Mesenchymal stem cell (in vitro differentiated cells and primary cell): ENCODE measurements around the gene CSTPP1.

ENCODE experiments used
- DNase-seq: peaks from one replicate; pipeline ENCODE4 v3.0.0-alpha.2; 2013
- H2AFZ ChIP-seq: one replicate; pipeline ENCODE4 v1.6.1; 2013; ENCODE audit warnings: low read depth, mild to moderate bottlenecking, control low read depth, inconsistent platforms, low read length, moderate library complexity
- H2AK5ac ChIP-seq: 2 replicates; pipeline ENCODE4 v1.6.1; 2013; ENCODE audit warnings: low read length, moderate library complexity, mild to moderate bottlenecking, inconsistent platforms; ENCODE audit not compliant: severe bottlenecking
- H2BK120ac ChIP-seq: one replicate; pipeline ENCODE4 v1.6.1; 2013; ENCODE audit warnings: low read depth, mild to moderate bottlenecking, inconsistent platforms, low read length, moderate library complexity
- H2BK12ac ChIP-seq, 2 experiments: one replicate each; pipeline ENCODE4 v1.6.1; 2013; ENCODE audit warnings: inconsistent platforms in 2 of 2, low read length in 2 of 2, mild to moderate bottlenecking in 2 of 2, moderate library complexity in 2 of 2, control low read depth in 1 of 2
- H2BK15ac ChIP-seq: one replicate; pipeline ENCODE4 v1.6.1; 2013; ENCODE audit warnings: mild to moderate bottlenecking, low read depth, inconsistent platforms; ENCODE audit not compliant: poor library complexity, severe bottlenecking
- H2BK5ac ChIP-seq: 2 replicates; pipeline ENCODE4 v1.6.1; 2013; ENCODE audit warnings: low read depth, mild to moderate bottlenecking, low read length, control low read depth, inconsistent platforms; ENCODE audit not compliant: poor library complexity, severe bottlenecking
- H3K14ac ChIP-seq, 2 experiments: one replicate each; pipeline ENCODE4 v1.6.1; 2013; ENCODE audit warnings: inconsistent platforms in 2 of 2, low read length in 2 of 2, control low read depth in 1 of 2, mild to moderate bottlenecking in 1 of 2, moderate library complexity in 1 of 2
- H3K18ac ChIP-seq, 2 experiments: one replicate each; pipeline ENCODE4 v1.6.1; 2013; ENCODE audit warnings: inconsistent platforms in 2 of 2, low read length in 2 of 2, control low read depth in 1 of 2, low read depth in 1 of 2, mild to moderate bottlenecking in 1 of 2
- H3K23ac ChIP-seq, 2 experiments: one replicate each; pipeline ENCODE4 v1.6.1; 2013; ENCODE audit warnings: inconsistent platforms in 2 of 2, low read length in 2 of 2, mild to moderate bottlenecking in 2 of 2, moderate library complexity in 2 of 2, control low read depth in 1 of 2
- H3K27ac ChIP-seq: 2 replicates; pipeline ENCODE4 v1.5.1; 2013; ENCODE audit warnings: mild to moderate bottlenecking, moderate library complexity, low read length, control low read depth, inconsistent platforms; ENCODE audit not compliant: poor library complexity, severe bottlenecking
- H3K27me3 ChIP-seq, 2 experiments: 2 replicates each; pipeline versions ENCODE4 v1.6.1 to v1.7.0; 2013; ENCODE audit warnings: low read length in 2 of 2, mild to moderate bottlenecking in 2 of 2, moderate library complexity in 2 of 2, control low read depth in 1 of 2, inconsistent platforms in 1 of 2; ENCODE audit not compliant: control insufficient read depth in 1 of 2, insufficient read depth in 1 of 2
- H3K36me3 ChIP-seq, 2 experiments: 2 replicates each; pipeline versions ENCODE4 v1.6.1 to v1.7.0; 2013; ENCODE audit warnings: low read length in 2 of 2, control low read depth in 1 of 2, inconsistent platforms in 1 of 2, low read depth in 1 of 2, mild to moderate bottlenecking in 1 of 2; ENCODE audit not compliant: insufficient read depth in 2 of 2, control insufficient read depth in 1 of 2
- H3K4ac ChIP-seq, 2 experiments: one replicate each; pipeline ENCODE4 v1.6.1; 2013; ENCODE audit warnings: inconsistent platforms in 2 of 2, low read length in 2 of 2, mild to moderate bottlenecking in 2 of 2, moderate library complexity in 2 of 2, control low read depth in 1 of 2, low read depth in 1 of 2
- H3K4me1 ChIP-seq: 2 replicates; pipeline ENCODE4 v1.6.1; 2013; ENCODE audit warnings: low read depth, low read length, control low read depth; ENCODE audit not compliant: control insufficient read depth, insufficient read depth
- H3K4me2 ChIP-seq: 2 replicates; pipeline ENCODE4 v1.6.1; 2013; ENCODE audit warnings: low read length, mild to moderate bottlenecking, inconsistent platforms; ENCODE audit not compliant: poor library complexity, severe bottlenecking
- H3K4me3 ChIP-seq, 2 experiments: 2 replicates each; pipeline versions ENCODE4 v1.5.1 to v1.7.0; 2013; ENCODE audit warnings: low read length in 2 of 2, mild to moderate bottlenecking in 2 of 2, control low read depth in 1 of 2, low read depth in 1 of 2; ENCODE audit not compliant: insufficient read depth in 1 of 2
- H3K79me1 ChIP-seq: replicated peaks from 2 replicates; pipeline ENCODE4 v1.6.1; 2013; ENCODE audit warnings: mild to moderate bottlenecking, control low read depth, low read length, inconsistent platforms; ENCODE audit not compliant: poor library complexity, severe bottlenecking
- H3K9ac ChIP-seq: 2 replicates; pipeline ENCODE4 v1.7.0; 2013; ENCODE audit warnings: mild to moderate bottlenecking, low read length, moderate library complexity
- H3K9me3 ChIP-seq: 2 replicates; pipeline ENCODE4 v1.7.0; 2013; ENCODE audit warnings: mild to moderate bottlenecking, low read length; ENCODE audit not compliant: control insufficient read depth
- H4K8ac ChIP-seq: one replicate; pipeline ENCODE4 v1.6.1; 2013; ENCODE audit warnings: inconsistent platforms, mild to moderate bottlenecking, low read length, moderate library complexity
- H4K91ac ChIP-seq: one replicate; pipeline ENCODE4 v1.6.1; 2013; ENCODE audit warnings: mild to moderate bottlenecking, low read length, inconsistent platforms
- WGBS: methylation state at CpG from one replicate; pipeline ENCODE4 v1.1.7; 2013; ENCODE audit warnings: mixed read lengths; 5-methylcytosine and 5-hydroxymethylcytosine counted together

The CSTPP1 gene

DNA sequence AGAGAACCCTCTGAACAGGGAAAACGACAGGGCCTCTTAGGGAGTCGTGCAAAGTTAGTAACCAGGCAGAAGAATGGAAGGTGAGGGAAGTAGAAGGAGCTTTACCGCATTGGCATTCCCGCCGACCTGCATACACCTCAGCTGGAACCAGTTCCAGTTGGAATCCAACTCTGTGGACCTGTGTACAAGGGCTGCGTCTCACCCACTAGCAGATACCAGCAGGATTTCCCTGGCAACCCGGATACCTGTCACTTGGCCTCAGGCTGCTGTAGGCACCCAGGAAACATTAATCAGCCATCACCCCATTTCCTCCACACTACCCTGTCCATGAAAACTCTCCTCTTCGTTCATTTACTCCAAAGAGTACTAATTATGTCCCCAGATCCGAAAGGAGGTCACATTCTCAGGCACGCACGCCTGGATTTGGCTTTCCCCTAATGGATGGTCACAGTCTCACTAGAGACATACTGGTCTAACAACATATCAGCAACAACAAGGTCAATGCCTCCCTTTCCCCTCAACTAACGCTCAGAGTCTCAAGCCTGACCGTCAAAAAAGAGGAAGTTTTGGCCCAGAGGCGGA lies 239.3 kb downstream of the CSTPP1 start:
- DNase-seq = no peak
- 53% methylated on average over 14 of the region's 14 CpGs for WGBS

DNA sequence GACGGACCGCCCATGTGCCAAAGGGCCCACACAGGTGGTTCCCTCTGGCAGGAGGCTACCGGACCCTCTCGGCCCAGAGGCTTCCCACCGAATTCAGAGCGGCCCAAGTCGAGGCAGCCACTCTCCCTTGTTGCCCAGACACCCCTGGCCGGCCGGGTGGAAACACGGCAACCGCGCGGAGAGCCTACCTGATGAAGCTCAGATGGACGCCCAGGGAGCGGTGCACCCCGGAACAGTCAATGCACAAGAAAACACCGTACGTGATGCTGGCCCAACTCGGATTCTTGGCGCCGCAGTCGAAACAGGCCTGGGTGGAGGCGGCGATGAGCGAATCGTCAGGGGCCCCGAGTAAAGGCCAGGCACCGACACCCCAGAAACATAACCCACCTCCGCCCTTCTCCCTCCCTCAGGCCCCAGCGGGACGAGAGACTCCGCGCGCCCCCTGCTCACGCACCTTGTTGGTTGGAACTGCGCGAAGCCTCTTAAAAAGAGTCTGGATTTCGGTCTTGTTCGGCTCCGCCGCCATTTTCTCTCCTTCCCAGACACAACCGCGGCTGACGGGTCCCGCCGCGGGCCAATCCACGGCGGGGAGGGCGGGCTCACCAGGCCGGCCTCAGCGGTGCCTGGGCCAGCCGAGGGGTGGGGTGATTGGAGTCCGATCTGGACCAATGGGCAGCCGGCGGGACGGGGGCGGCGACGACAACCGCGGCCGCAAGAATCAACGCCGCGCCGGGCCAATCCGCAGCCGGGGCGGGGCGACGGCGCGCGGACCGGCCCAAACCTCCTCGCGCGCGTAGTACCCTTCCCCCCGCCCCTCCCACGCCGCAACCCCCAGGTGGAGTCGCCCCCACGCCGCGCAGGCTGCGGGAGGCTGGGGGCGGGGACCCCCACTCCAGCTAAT lies 240.0 kb downstream of the CSTPP1 start, which contains the start of gene ARFGAP2:
TSS of gene ARFGAP2 (minus strand) at position 552 of the 901 bp plus-strand sequence. CDS start at position 526, 26 bp downstream.
- Histone ChIP-seq H3K9me3 (no peaks in the 10 kb centered on the region), H3K4me2 (peak within 1 kb of the TSS; percentile 90), H3K4ac (peak within 1 kb of the TSS; percentile 89 to 94), H2BK12ac (peak within 1 kb of the TSS; percentile 15), H2AFZ (peak within 1 kb of the TSS; percentile 56), H3K79me1 (peaks cover 27% of the 10 kb centered on the region), H3K23ac (peak within 1 kb of the TSS in 1 of 2 experiments; percentile 66), H3K4me1 (peaks cover 13% of the 10 kb centered on the region), H2BK15ac (peak within 1 kb of the TSS; percentile 50), H3K14ac (peak within 1 kb of the TSS in 1 of 2 experiments; percentile 68), H3K36me3 (peaks cover 50 to 66% of the 10 kb centered on the region in 2 experiments), H4K8ac (peak within 1 kb of the TSS; percentile 78), H3K27me3 (no peaks in the 10 kb centered on the region), H3K9ac (peak within 1 kb of the TSS; percentile 100), H4K91ac (peak within 1 kb of the TSS; percentile 85), H3K4me3 (peak within 1 kb of the TSS; percentile 72 to 100), H3K27ac (peak within 1 kb of the TSS; percentile 83), H2BK5ac (peak within 1 kb of the TSS; percentile 22), H2AK5ac (peak within 1 kb of the TSS; percentile 6), H2BK120ac (peak within 1 kb of the TSS; percentile 37), H3K18ac (peak within 1 kb of the TSS; percentile 68 to 89)
- peak; percentile 96 for DNase-seq
- WGBS = 1% methylated on average over 50 of the region's 89 CpGs

More for the DNA sequence above, 239.3 kb downstream of the CSTPP1 start:
- Histone ChIP-seq H2AK5ac (peak overlapping the region; percentile 6), H2BK5ac (no peak overlapping the region), H3K9ac (peak overlapping the region; percentile 100), H3K27me3 (no peaks in the 10 kb centered on the region), H2BK15ac (no peak overlapping the region), H3K4me2 (peak overlapping the region; percentile 90), H3K18ac (peak overlapping the region in 1 of 2 experiments; percentile 7), H3K9me3 (no peaks in the 10 kb centered on the region), H4K8ac (peak overlapping the region; percentile 62), H2BK12ac (no peak overlapping the region), H3K27ac (no peak overlapping the region), H3K4me3 (peak overlapping the region; percentile 72 to 100), H3K4me1 (peaks cover 13% of the 10 kb centered on the region), H4K91ac (no peak overlapping the region), H3K23ac (no peak overlapping the region), H3K79me1 (peaks cover 24% of the 10 kb centered on the region), H3K14ac (peak overlapping the region in 1 of 2 experiments; percentile 9), H2BK120ac (no peak overlapping the region), H3K4ac (peak overlapping the region; percentile 89 to 94), H3K36me3 (peaks cover 57 to 67% of the 10 kb centered on the region in 2 experiments), H2AFZ (no peak overlapping the region)

DNA sequence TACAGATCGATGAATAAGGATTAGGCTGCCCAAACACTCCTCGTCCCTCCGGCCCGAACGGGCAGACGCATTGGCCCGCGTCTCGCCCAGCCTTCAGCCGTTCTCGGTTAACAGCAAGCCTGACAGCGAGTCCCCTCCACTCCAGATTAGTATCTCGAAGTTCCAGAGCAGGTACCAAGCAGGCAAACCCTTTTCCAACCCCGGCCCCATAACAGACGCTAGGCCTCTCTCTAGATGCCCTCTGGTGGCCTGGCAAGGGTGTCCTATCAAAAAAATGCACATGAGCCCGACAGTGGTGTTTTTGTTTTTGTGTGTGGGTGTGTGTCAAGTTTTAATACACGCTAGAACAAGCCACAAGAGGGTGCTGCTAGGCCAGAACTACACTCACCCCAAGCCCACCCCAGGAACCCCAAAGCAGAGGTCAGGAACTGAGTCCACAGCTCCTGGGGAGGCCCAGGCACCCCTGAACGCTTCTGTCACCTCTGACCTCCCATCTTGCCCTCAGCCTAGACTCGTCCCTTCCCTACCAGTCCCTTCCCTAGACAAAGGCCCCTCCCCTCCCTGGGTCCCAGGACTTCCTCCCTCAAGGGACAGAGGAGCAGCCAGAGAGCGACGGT lies 240.8 kb downstream of the CSTPP1 start:
- WGBS = 9% methylated on average over 17 of the region's 21 CpGs
- Histone ChIP-seq H3K9ac (peak overlapping the region; percentile 100), H2BK120ac (no peak overlapping the region), H3K4me2 (peak overlapping the region; percentile 76), H3K4me1 (peaks cover 13% of the 10 kb centered on the region), H3K9me3 (no peaks in the 10 kb centered on the region), H2BK12ac (peak overlapping the region; percentile 7 to 15), H3K4me3 (peak overlapping the region; percentile 65 to 81), H3K79me1 (peaks cover 26% of the 10 kb centered on the region), H2AK5ac (no peak overlapping the region), H3K23ac (no peak overlapping the region), H3K27ac (peak overlapping the region; percentile 83), H4K8ac (peak overlapping the region; percentile 78), H3K4ac (peak overlapping the region; percentile 61 to 88), H3K36me3 (peaks cover 42 to 61% of the 10 kb centered on the region in 2 experiments), H3K18ac (peak overlapping the region; percentile 68 to 89), H2BK15ac (peak overlapping the region; percentile 50), H3K27me3 (no peaks in the 10 kb centered on the region), H3K14ac (peak overlapping the region in 1 of 2 experiments; percentile 62), H2BK5ac (peak overlapping the region; percentile 22), H2AFZ (peak overlapping the region; percentile 56), H4K91ac (peak overlapping the region; percentile 85)
- DNase-seq = peak; percentile 88
